Colonic mucosa (tissue), 4 donors: ENCODE results near the gene FREM2. TPM values are rescaled to one million over a fixed set of nuclear protein-coding genes. Genes with fewer than 3 reads are reported as not detected.

Experiments used
- DNase-seq: peaks from one replicate; pipeline ENCODE4 v3.0.0-alpha.2; 2020
- H3K27ac ChIP-seq: fragments of 200-600 bp; one replicate; pipeline ENCODE4 v1.8.0; 2021
- H3K27me3 ChIP-seq: fragments of 200-600 bp; one replicate; pipeline ENCODE4 v1.8.0; 2021
- H3K36me3 ChIP-seq: fragments of 200-600 bp; one replicate; pipeline ENCODE4 v1.8.0; 2021
- H3K4me1 ChIP-seq: fragments of 200-600 bp; one replicate; pipeline ENCODE4 v1.8.0; 2021; ENCODE audit warnings: mild to moderate bottlenecking
- H3K4me3 ChIP-seq: fragments of 200-600 bp; one replicate; pipeline ENCODE4 v1.8.0; 2021
- H3K9ac ChIP-seq, 2 donors: one replicate each; pipeline ENCODE4 v1.7.0; 2013; ENCODE audit warnings: control low read depth in 2 of 2, low read depth in 2 of 2, low read length in 2 of 2
- H3K9me3 ChIP-seq: fragments of 200-600 bp; one replicate; pipeline ENCODE4 v1.8.0; 2021
- CTCF ChIP-seq: fragments of 200-600 bp; IDR thresholded peaks from one replicate; pipeline ENCODE4 v1.8.0; 2022; ENCODE audit warnings: antibody characterized with exemption, mild to moderate bottlenecking
- intact Hi-C: fragments of 100-400 bp; cut with DNase I; formaldehyde crosslinking; loops from one replicate; pipeline ENCODE4 v1.14.1; 2022
- total RNA-seq, 2 donors: library from RNA; stranded (reverse); fragmentation: NEBNext Ultra II Directional in 1 of 2; extraction: Animal tissue kit (Norgen Biotek cat#: 25700) in 1 of 2; gene quantifications; one replicate each; pipeline ENCODE4 v1.2.1, GENCODE V29; 2021
- donor health status: healthy.
- donor health status: DM: no; HTN: no; CAD: no.
- donor health status: DM: no; HTN: no; CAD: no.

Gene FREM2
- total RNA-seq, 2 donors from 2014 or later, result 0.86 to 1.1 TPM

- intact Hi-C loops, result no loop called here
- Histone ChIP-seq H3K36me3 (no peaks in the 10 kb centered on the region), H3K4me1 (no peaks in the 10 kb centered on the region), H3K27me3 (no peaks in the 10 kb centered on the region), H3K9me3 (no peaks in the 10 kb centered on the region), H3K27ac (no peak overlapping the region), H3K4me3 (no peak overlapping the region), H3K9ac (no peak overlapping the region)
- no peak for DNase-seq
- no peak for TF ChIP-seq CTCF
Observed at GRCh38 chr13:38900188-38900587, 213.3 kb downstream of the FREM2 start.

- Histone ChIP-seq H3K4me3 (no peak overlapping the region), H3K4me1 (no peaks in the 10 kb centered on the region), H3K9ac (no peak overlapping the region), H3K9me3 (no peaks in the 10 kb centered on the region), H3K27me3 (no peaks in the 10 kb centered on the region), H3K36me3 (no peaks in the 10 kb centered on the region), H3K27ac (no peak overlapping the region)
- DNase-seq, result no peak
- no peak for TF ChIP-seq CTCF
- intact Hi-C loops, result no loop called here
Observed at GRCh38 chr13:38902551-38902950, 215.7 kb downstream of the FREM2 start.

GRCh38 chr13:38905081-38905480 lies 218.2 kb downstream of the FREM2 start:
- no peaks in the 10 kb centered on the region for H3K36me3 ChIP-seq
- H3K27me3 ChIP-seq, result no peaks in the 10 kb centered on the region
- no peaks in the 10 kb centered on the region for H3K9me3 ChIP-seq
- no peak overlapping the region for H3K27ac ChIP-seq
- intact Hi-C loops, result no loop called here
- no peak for DNase-seq
- no peak for TF ChIP-seq CTCF
- no peak overlapping the region for H3K4me3 ChIP-seq
- H3K9ac ChIP-seq, result no peak overlapping the region
- H3K4me1 ChIP-seq, result no peaks in the 10 kb centered on the region

GRCh38 chr13:38905861-38906260 lies 219.0 kb downstream of the FREM2 start:
- intact Hi-C loops, result no loop called here
- Histone ChIP-seq H3K4me3 (no peak overlapping the region), H3K4me1 (no peaks in the 10 kb centered on the region), H3K27me3 (no peaks in the 10 kb centered on the region), H3K27ac (no peak overlapping the region), H3K9me3 (no peaks in the 10 kb centered on the region), H3K9ac (no peak overlapping the region), H3K36me3 (no peaks in the 10 kb centered on the region)
- no peak for DNase-seq
- no peak for TF ChIP-seq CTCF

- Histone ChIP-seq H3K4me3 (no peak overlapping the region), H3K4me1 (no peaks in the 10 kb centered on the region), H3K9me3 (no peaks in the 10 kb centered on the region), H3K9ac (no peak overlapping the region), H3K36me3 (no peaks in the 10 kb centered on the region), H3K27me3 (no peaks in the 10 kb centered on the region), H3K27ac (no peak overlapping the region)
- no peak for TF ChIP-seq CTCF
- intact Hi-C loops, result no loop called here
- no peak for DNase-seq
Observed at GRCh38 chr13:38908574-38908973, 221.7 kb downstream of the FREM2 start.

GRCh38 chr13:38914070-38914469 lies 227.2 kb downstream of the FREM2 start:
- no peak overlapping the region for H3K9ac ChIP-seq
- no peak for TF ChIP-seq CTCF
- H3K4me1 ChIP-seq, result no peaks in the 10 kb centered on the region
- no peak overlapping the region for H3K27ac ChIP-seq
- no peaks in the 10 kb centered on the region for H3K36me3 ChIP-seq
- no peaks in the 10 kb centered on the region for H3K27me3 ChIP-seq
- H3K9me3 ChIP-seq, result no peaks in the 10 kb centered on the region
- no peak overlapping the region for H3K4me3 ChIP-seq
- DNase-seq, result no peak
- intact Hi-C loops, result no loop called here
